ENCODE measurements around the gene USP26.

DNA sequence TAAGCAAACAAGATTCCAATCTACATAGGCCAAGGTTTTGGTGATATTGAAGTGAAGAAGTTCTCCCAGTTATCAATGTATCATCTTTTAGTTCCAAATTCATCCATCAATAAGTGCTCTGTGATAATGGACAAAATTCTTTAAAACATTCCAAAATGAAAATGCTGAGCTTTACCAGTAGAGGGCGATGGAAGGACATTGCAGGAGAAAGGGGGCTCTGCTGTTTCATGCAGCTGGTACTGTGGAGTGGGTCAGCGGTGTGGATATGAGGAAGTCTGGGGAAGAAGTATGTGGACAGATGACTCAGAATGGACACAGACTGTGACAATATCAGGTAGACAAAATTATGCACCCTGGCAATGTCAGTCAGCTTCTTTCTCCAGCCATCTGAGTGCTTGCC lies 91.9 kb downstream of the USP26 start:
- no peak for TF ChIP-seq POLR2A (IDR thresholded peaks at IDR 0.05)
- TF ChIP-seq, protein P1, sequence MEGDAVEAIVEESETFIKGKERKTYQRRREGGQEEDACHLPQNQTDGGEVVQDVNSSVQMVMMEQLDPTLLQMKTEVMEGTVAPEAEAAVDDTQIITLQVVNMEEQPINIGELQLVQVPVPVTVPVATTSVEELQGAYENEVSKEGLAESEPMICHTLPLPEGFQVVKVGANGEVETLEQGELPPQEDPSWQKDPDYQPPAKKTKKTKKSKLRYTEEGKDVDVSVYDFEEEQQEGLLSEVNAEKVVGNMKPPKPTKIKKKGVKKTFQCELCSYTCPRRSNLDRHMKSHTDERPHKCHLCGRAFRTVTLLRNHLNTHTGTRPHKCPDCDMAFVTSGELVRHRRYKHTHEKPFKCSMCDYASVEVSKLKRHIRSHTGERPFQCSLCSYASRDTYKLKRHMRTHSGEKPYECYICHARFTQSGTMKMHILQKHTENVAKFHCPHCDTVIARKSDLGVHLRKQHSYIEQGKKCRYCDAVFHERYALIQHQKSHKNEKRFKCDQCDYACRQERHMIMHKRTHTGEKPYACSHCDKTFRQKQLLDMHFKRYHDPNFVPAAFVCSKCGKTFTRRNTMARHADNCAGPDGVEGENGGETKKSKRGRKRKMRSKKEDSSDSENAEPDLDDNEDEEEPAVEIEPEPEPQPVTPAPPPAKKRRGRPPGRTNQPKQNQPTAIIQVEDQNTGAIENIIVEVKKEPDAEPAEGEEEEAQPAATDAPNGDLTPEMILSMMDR (IDR thresholded peaks at IDR 0.05): peak in 2 of 3 experiments; percentile 25 to 44
